SK-N-SH (cell line): Measurements from ENCODE around the gene WDR47.

ENCODE experiments used
- ELF1 ChIP-seq: IDR thresholded peaks from 2 replicates; pipeline ENCODE4 v1.4.0; 2012
- EP300 ChIP-seq, 2 experiments: IDR thresholded peaks; 2 replicates each; pipeline versions ENCODE4 v1.4.0 to v1.6.1; 2012; ENCODE audit warnings: borderline replicate concordance in 1 of 2, low read depth in 1 of 2, low read length in 1 of 2
- FOXJ3 ChIP-seq: sonication (generic); formaldehyde crosslinking; IDR thresholded peaks from 2 replicates; pipeline ENCODE4 v1.5.1; 2020; ENCODE audit warnings: mild to moderate bottlenecking, missing genetic modification reagents
- GATA2 ChIP-seq: sonication (generic); formaldehyde crosslinking; IDR thresholded peaks from 2 replicates; pipeline ENCODE4 v1.5.0; 2020; ENCODE audit warnings: mild to moderate bottlenecking, missing genetic modification reagents
- POLR2AphosphoS5 ChIP-seq: IDR thresholded peaks from 2 replicates; pipeline ENCODE4 v1.6.1; 2012; ENCODE audit warnings: low read depth, low read length
- YY1 ChIP-seq: IDR thresholded peaks from 2 replicates; pipeline ENCODE4 v1.4.0; 2012; ENCODE audit warnings: low read depth, mild to moderate bottlenecking
- TF ChIP-seq, protein P1 (sequence below): fragments of 200-600 bp; sonication (generic); IDR thresholded peaks from 2 replicates; pipeline ENCODE4 v1.6.1; 2017; ENCODE audit warnings: antibody characterized with exemption, mild to moderate bottlenecking, moderate library complexity
- TF ChIP-seq, protein P2 (sequence below): IDR thresholded peaks from 2 replicates; pipeline ENCODE4 v1.6.1; 2012; ENCODE audit warnings: mild to moderate bottlenecking, low read depth, low read length, moderate library complexity

- TF ChIP-seq POLR2AphosphoS5 (no peak), FOXJ3 (CRISPR knock-in tag) (no peak), GATA2 (no peak), ELF1 (no peak), EP300 (IDR thresholded peaks at IDR 0.05; ENCODE audit: borderline replicate concordance in 1 of 2, low read depth in 1 of 2, low read length in 1 of 2) (no peak), YY1 (no peak)
- TF ChIP-seq, protein P1, sequence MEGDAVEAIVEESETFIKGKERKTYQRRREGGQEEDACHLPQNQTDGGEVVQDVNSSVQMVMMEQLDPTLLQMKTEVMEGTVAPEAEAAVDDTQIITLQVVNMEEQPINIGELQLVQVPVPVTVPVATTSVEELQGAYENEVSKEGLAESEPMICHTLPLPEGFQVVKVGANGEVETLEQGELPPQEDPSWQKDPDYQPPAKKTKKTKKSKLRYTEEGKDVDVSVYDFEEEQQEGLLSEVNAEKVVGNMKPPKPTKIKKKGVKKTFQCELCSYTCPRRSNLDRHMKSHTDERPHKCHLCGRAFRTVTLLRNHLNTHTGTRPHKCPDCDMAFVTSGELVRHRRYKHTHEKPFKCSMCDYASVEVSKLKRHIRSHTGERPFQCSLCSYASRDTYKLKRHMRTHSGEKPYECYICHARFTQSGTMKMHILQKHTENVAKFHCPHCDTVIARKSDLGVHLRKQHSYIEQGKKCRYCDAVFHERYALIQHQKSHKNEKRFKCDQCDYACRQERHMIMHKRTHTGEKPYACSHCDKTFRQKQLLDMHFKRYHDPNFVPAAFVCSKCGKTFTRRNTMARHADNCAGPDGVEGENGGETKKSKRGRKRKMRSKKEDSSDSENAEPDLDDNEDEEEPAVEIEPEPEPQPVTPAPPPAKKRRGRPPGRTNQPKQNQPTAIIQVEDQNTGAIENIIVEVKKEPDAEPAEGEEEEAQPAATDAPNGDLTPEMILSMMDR = no peak
- TF ChIP-seq, protein P2, sequence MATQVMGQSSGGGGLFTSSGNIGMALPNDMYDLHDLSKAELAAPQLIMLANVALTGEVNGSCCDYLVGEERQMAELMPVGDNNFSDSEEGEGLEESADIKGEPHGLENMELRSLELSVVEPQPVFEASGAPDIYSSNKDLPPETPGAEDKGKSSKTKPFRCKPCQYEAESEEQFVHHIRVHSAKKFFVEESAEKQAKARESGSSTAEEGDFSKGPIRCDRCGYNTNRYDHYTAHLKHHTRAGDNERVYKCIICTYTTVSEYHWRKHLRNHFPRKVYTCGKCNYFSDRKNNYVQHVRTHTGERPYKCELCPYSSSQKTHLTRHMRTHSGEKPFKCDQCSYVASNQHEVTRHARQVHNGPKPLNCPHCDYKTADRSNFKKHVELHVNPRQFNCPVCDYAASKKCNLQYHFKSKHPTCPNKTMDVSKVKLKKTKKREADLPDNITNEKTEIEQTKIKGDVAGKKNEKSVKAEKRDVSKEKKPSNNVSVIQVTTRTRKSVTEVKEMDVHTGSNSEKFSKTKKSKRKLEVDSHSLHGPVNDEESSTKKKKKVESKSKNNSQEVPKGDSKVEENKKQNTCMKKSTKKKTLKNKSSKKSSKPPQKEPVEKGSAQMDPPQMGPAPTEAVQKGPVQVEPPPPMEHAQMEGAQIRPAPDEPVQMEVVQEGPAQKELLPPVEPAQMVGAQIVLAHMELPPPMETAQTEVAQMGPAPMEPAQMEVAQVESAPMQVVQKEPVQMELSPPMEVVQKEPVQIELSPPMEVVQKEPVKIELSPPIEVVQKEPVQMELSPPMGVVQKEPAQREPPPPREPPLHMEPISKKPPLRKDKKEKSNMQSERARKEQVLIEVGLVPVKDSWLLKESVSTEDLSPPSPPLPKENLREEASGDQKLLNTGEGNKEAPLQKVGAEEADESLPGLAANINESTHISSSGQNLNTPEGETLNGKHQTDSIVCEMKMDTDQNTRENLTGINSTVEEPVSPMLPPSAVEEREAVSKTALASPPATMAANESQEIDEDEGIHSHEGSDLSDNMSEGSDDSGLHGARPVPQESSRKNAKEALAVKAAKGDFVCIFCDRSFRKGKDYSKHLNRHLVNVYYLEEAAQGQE = no peak
These were observed 86.0 kb downstream of the WDR47 start for GRCh38 chr1:108955881-108956280.
